ENCODE data around the gene PPP2R5C.

DNA sequence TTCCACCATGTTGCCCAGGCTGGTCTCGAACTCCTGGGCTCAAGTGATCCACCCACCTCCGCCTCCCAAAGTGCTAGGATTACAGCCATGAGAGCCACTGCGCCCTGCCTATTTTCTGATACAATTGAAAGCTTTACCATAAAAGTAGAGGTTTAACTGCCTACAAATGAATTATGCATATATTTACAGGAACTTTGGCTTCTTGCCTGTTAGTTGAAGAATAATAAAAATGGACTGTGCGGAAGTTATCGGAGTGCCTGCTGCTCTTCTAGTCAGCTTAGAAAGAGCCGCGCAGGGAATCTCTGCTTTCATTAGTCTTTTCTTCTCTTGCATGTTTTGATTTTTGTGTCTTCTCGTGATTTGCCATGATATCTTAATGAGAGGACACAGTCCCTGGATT lies 34.5 kb downstream of the PPP2R5C start:
- TF ChIP-seq, protein P1, sequence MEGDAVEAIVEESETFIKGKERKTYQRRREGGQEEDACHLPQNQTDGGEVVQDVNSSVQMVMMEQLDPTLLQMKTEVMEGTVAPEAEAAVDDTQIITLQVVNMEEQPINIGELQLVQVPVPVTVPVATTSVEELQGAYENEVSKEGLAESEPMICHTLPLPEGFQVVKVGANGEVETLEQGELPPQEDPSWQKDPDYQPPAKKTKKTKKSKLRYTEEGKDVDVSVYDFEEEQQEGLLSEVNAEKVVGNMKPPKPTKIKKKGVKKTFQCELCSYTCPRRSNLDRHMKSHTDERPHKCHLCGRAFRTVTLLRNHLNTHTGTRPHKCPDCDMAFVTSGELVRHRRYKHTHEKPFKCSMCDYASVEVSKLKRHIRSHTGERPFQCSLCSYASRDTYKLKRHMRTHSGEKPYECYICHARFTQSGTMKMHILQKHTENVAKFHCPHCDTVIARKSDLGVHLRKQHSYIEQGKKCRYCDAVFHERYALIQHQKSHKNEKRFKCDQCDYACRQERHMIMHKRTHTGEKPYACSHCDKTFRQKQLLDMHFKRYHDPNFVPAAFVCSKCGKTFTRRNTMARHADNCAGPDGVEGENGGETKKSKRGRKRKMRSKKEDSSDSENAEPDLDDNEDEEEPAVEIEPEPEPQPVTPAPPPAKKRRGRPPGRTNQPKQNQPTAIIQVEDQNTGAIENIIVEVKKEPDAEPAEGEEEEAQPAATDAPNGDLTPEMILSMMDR (conservative IDR thresholded peaks at IDR 0.05; ENCODE audit: low read depth, low read length), result no peak
- no peak for TF ChIP-seq EZH2 (IDR thresholded peaks at IDR 0.05; ENCODE audit: low read length, unreplicated experiment)
